ENCODE results near the gene PCOLCE2. TPM values are rescaled to one million over a fixed set of nuclear protein-coding genes. Genes with fewer than 3 reads are reported as not detected.

The PCOLCE2 gene
- total RNA-seq, 1 donor from 2014 or later, result 32.5 TPM

GRCh38 chr3:142894493-142894892, 5.6 kb upstream of the PCOLCE2 start:
- Histone ChIP-seq H3K4me2 (no peak overlapping the region), H3K9ac (no peak overlapping the region), H3K79me2 (ENCODE audit: low read depth) (no peaks in the 10 kb centered on the region), H3F3A (ENCODE audit: low read depth) (peaks cover 3% of the 10 kb centered on the region), H3K4me1 (peaks cover 1% of the 10 kb centered on the region), H4K20me1 (ENCODE audit: low read depth) (no peaks in the 10 kb centered on the region), H3K27me3 (peaks cover 9% of the 10 kb centered on the region), H3K9me3 (ENCODE audit: low read depth) (no peaks in the 10 kb centered on the region), H3K4me3 (no peak overlapping the region), H2AFZ (replicated peaks) (no peak overlapping the region), H3K27ac (no peak overlapping the region), H3K36me3 (no peaks in the 10 kb centered on the region)
- H3K27ac Mint-ChIP-seq, result no peak overlapping the region
- TF ChIP-seq EZH2 (IDR thresholded peaks at IDR 0.05), result no peak
- H3K9me3 Mint-ChIP-seq, result no peaks in the 10 kb centered on the region
- H3K27me3 Mint-ChIP-seq (ENCODE audit: insufficient read depth, low read depth), result peaks cover 11% of the 10 kb centered on the region
- no peaks in the 10 kb centered on the region for H3K36me3 Mint-ChIP-seq
- no peak for DNase-seq (ENCODE audit: low spot score)
- no peak overlapping the region for H3K4me3 Mint-ChIP-seq
- H3K4me1 Mint-ChIP-seq, result peaks cover under 1% of the 10 kb centered on the region

GRCh38 chr3:142892714-142893113, 3.8 kb upstream of the PCOLCE2 start:
- Histone ChIP-seq H3K36me3 (no peaks in the 10 kb centered on the region), H3K4me2 (no peak overlapping the region), H3K9me3 (ENCODE audit: low read depth) (no peaks in the 10 kb centered on the region), H3K4me1 (peaks cover 5% of the 10 kb centered on the region), H3K9ac (no peak overlapping the region), H3K27ac (no peak overlapping the region), H3F3A (ENCODE audit: low read depth) (peaks cover 9% of the 10 kb centered on the region), H3K4me3 (no peak overlapping the region), H4K20me1 (ENCODE audit: low read depth) (no peaks in the 10 kb centered on the region), H3K27me3 (peaks cover 14% of the 10 kb centered on the region), H2AFZ (replicated peaks) (no peak overlapping the region), H3K79me2 (ENCODE audit: low read depth) (no peaks in the 10 kb centered on the region)
- H3K27me3 Mint-ChIP-seq (ENCODE audit: insufficient read depth, low read depth), result peaks cover 20% of the 10 kb centered on the region
- H3K27ac Mint-ChIP-seq, result no peak overlapping the region
- H3K4me1 Mint-ChIP-seq, result peaks cover 7% of the 10 kb centered on the region
- TF ChIP-seq CTCF (IDR thresholded peaks at IDR 0.05) (no peak), EZH2phosphoT487 (IDR thresholded peaks at IDR 0.05) (no peak)
- no peaks in the 10 kb centered on the region for H3K9me3 Mint-ChIP-seq
- DNase-seq (ENCODE audit: low spot score), result no peak
- H3K36me3 Mint-ChIP-seq, result no peaks in the 10 kb centered on the region
- no peak overlapping the region for H3K4me3 Mint-ChIP-seq

GRCh38 chr3:142890592-142890991, 1.7 kb upstream of the PCOLCE2 start:
- Histone ChIP-seq H4K20me1 (ENCODE audit: low read depth) (no peaks in the 10 kb centered on the region), H3K27ac (no peak overlapping the region), H3K79me2 (ENCODE audit: low read depth) (no peaks in the 10 kb centered on the region), H3K4me1 (peaks cover 5% of the 10 kb centered on the region), H3K4me2 (no peak overlapping the region), H3K27me3 (peaks cover 14% of the 10 kb centered on the region), H3K4me3 (no peak overlapping the region), H3F3A (ENCODE audit: low read depth) (peaks cover 9% of the 10 kb centered on the region), H2AFZ (replicated peaks) (no peak overlapping the region), H3K36me3 (no peaks in the 10 kb centered on the region), H3K9me3 (ENCODE audit: low read depth) (no peaks in the 10 kb centered on the region), H3K9ac (no peak overlapping the region)
- H3K4me3 Mint-ChIP-seq, result no peak overlapping the region
- no peak for DNase-seq (ENCODE audit: low spot score)
- no peak for TF ChIP-seq EZH2phosphoT487 (IDR thresholded peaks at IDR 0.05)
- TF ChIP-seq CTCF (IDR thresholded peaks at IDR 0.05), result no peak
- TF ChIP-seq EZH2 (IDR thresholded peaks at IDR 0.05), result no peak
- H3K4me1 Mint-ChIP-seq, result peaks cover 7% of the 10 kb centered on the region
- no peaks in the 10 kb centered on the region for H3K36me3 Mint-ChIP-seq
- H3K27me3 Mint-ChIP-seq (ENCODE audit: insufficient read depth, low read depth), result peaks cover 20% of the 10 kb centered on the region
- no peak overlapping the region for H3K27ac Mint-ChIP-seq
- H3K9me3 Mint-ChIP-seq, result no peaks in the 10 kb centered on the region

- no peaks in the 10 kb centered on the region for H3K79me2 ChIP-seq (ENCODE audit: low read depth)
- H3K9ac ChIP-seq, result no peak overlapping the region
- peak overlapping the region; percentile 99 for H2AFZ ChIP-seq (replicated peaks)
- peaks cover 14% of the 10 kb centered on the region for H3K27me3 ChIP-seq
- H3K9me3 Mint-ChIP-seq, result no peaks in the 10 kb centered on the region
- H3K27ac Mint-ChIP-seq, result no peak overlapping the region
- H3K27ac ChIP-seq, result no peak overlapping the region
- peaks cover 20% of the 10 kb centered on the region for H3K27me3 Mint-ChIP-seq (ENCODE audit: insufficient read depth, low read depth)
- no peaks in the 10 kb centered on the region for H3K9me3 ChIP-seq (ENCODE audit: low read depth)
- peak overlapping the region; percentile 90 for H3K4me2 ChIP-seq
- H3K4me3 ChIP-seq, result peak overlapping the region; percentile 62
- peak overlapping the region; percentile 88 for H3K4me3 Mint-ChIP-seq
- peaks cover 9% of the 10 kb centered on the region for H3F3A ChIP-seq (ENCODE audit: low read depth)
- H3K36me3 Mint-ChIP-seq, result no peaks in the 10 kb centered on the region
- peaks cover 5% of the 10 kb centered on the region for H3K4me1 ChIP-seq
- peaks cover 7% of the 10 kb centered on the region for H3K4me1 Mint-ChIP-seq
- no peak for DNase-seq (ENCODE audit: low spot score)
- TF ChIP-seq EZH2 (IDR thresholded peaks at IDR 0.05) (peak; percentile 11), EZH2phosphoT487 (IDR thresholded peaks at IDR 0.05) (no peak)
- H3K36me3 ChIP-seq, result no peaks in the 10 kb centered on the region
- H4K20me1 ChIP-seq (ENCODE audit: low read depth), result no peaks in the 10 kb centered on the region
These were observed 530 bp upstream of the PCOLCE2 start for GRCh38 chr3:142889212-142890014.
